GM12872 (cell line): Measurements from ENCODE around the gene ERICH6.

Experiments
- CTCF ChIP-seq: IDR thresholded peaks from 3 replicates; pipeline ENCODE4 v1.5.1; 2011; ENCODE audit warnings: low read depth, mild to moderate bottlenecking, low read length, moderate library complexity; ENCODE audit not compliant: insufficient read depth

The ERICH6 gene

GRCh38 chr3:150744919-150745211 is 41.1 kb upstream of the ERICH6 start:
- TF ChIP-seq CTCF: no peak

GRCh38 chr3:150744041-150744918 is 40.6 kb upstream of the ERICH6 start:
- no peak for TF ChIP-seq CTCF

- TF ChIP-seq CTCF: no peak
These were observed 39.8 kb upstream of the ERICH6 start for GRCh38 chr3:150743508-150743907.

GRCh38 chr3:150742679-150743078 is 39.0 kb upstream of the ERICH6 start:
- TF ChIP-seq CTCF: no peak

- TF ChIP-seq CTCF: no peak
These were observed 38.4 kb upstream of the ERICH6 start for GRCh38 chr3:150742141-150742523.

GRCh38 chr3:150741497-150742140 is 37.9 kb upstream of the ERICH6 start:
- TF ChIP-seq CTCF: no peak

- TF ChIP-seq CTCF: no peak; the same call in 2 of the 3 replicates
These were observed 37.2 kb upstream of the ERICH6 start for GRCh38 chr3:150740733-150741496.
